GM19455 (cell line): ENCODE measurements around the gene ZNF516.

Experiments used
- ATAC-seq: cut with Tn5 transposase; IDR thresholded peaks from one replicate; pipeline ENCODE4 v1.9.1; 2021; ENCODE audit not compliant: unreplicated experiment

Gene ZNF516

DNA sequence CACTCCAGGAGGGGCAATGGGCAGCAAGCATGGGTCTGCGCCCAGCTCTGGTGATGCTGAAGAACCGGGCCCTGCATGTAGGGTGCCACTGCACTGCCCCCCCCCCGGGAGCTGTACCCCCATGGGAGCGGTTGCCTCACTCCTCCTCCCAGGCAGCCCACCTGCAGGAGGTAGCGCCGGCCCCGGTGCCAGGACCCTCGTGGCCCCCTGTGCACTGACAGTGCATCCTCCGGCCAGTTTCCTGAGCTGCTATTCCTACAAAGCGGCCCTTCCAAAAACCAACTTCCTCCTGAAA, 109.4 kb downstream of the ZNF516 start:
- no peak for ATAC-seq

DNA sequence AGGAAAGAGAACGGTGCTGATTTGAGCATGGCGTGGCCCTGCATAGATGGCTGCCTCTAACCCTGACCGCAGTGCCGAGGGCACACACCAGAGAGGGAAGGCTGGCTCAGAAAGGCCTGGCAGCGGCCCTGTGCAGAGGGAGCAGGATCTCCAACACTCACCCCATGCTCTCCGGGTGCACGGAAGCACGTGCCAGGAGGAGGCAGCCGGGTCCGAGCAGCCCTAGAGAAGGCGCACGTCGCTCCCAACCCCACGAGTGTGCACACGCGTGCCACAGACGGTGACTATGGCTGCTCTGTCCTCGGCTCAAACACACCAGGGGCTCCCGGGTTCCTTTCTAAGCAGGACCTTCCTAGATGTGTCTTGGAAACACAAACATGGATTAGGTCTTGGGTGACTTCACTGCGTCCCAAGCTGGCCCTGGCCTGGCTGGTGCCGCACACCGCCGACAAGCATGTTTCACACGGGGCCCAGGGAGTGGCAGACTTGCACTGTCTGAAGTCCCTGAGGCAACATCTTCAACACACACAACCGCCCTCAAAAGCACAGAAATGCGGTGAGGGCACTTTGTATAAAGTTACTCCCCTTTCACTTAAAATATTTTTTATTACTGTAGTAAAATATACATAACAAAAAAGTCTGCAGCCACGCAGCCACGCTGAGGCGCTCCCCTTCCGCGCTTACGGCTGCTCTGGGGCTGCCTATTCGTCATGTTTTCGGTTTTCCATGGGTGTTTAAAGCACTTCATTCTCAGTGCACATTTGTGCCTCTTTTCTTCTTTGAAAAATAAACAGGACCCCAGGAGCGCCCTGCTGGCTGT, 110.0 kb downstream of the ZNF516 start:
- no peak for ATAC-seq

DNA sequence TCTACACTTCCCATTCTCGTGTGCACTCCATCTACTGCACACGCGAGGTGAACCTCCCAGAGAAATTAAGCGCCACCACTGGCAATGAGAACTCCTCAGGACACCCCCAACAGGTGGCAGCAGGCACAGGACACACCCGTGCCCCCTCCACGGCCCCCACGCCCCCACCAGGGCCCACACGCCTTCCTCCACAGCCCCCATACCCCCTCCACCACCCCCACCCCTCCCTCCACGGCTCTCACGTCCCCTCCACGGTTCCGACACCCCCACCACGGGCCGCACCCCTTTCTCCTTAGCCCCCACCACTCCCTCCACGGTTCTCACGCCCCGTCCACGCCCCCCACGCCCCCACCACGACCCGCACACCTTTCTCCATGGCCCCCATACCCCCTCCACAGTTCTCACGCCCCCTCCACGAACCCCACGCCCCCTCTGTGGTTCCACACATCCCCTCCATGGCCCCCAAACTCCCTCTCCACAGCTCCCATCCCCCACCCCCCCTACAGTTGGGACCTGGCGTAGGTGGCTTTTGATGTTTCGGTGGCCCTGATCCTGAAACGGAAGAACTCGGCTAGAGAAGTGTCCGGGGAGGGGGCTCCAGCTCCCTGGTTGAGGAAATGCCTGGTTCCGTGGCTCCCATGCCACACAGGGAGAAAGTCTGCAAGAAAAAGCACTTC, 110.8 kb downstream of the ZNF516 start:
- no peak for ATAC-seq

DNA sequence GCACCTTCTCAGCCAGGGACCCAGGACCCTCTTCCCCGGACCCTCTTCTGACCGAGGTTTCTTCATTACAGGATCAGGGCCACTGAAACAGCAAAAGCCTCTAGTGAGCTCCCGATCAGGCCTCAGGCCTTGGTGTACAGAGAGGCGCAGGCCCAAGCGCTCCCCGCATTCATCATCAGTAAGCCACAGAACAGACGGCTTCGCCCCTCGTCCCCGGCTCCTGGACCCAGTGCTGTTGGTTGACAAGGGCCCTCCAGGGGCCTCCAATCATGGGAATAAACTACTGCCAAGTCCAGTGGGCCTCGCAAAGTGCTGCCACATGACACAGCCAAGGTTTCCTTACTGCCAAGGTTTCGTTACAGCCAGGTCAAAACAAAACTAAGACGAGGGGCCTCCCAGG, 111.4 kb downstream of the ZNF516 start:
- no peak for ATAC-seq

DNA sequence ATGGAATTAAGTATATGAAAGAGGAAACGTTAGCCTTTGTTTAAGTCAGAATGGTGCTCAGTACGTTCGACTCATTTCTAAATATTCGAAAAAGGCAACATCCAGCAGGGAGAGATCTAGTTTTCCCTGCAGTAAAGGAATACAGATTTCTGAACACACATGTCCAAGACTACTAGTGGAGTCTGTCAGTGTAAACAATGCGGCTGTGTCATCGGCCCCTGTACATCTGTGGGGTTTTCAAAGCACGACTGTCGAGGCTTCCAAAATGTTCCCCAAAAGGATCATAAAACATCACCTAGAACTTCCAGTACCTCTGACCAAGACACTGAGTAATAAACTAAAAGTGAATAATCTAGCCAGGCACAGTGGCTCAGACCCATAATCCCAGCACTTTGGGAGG, 112.8 kb downstream of the ZNF516 start:
- ATAC-seq: no peak

DNA sequence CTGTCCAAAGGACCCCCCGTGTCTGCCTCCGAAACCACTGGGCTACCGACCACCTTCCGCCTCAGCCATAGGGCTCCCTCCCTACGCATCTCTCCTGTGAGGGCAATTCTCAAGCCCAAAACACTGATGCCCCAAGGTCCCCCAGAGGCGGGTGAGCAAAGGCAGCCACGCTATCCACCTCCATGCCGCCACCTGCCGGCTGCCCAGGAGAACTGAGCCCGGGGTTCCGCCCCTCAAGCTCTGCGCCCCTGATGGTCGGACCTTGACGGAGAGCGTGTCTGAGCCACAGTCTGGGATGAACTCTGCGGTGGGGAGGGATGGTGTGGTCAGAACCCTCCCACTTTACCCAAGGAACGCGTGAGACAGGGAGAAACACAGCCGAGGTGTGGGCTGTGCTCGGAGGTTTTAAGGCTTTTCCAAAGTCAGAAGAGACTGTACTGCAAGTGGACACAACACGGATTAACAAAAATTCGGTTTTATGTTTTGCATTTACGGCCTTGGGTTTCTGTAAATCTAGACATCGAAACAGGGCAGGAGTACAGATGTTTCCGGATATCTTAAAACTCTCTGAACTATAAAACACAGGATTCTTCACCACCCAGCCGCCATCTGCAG, 114.1 kb downstream of the ZNF516 start:
- no peak for ATAC-seq

DNA sequence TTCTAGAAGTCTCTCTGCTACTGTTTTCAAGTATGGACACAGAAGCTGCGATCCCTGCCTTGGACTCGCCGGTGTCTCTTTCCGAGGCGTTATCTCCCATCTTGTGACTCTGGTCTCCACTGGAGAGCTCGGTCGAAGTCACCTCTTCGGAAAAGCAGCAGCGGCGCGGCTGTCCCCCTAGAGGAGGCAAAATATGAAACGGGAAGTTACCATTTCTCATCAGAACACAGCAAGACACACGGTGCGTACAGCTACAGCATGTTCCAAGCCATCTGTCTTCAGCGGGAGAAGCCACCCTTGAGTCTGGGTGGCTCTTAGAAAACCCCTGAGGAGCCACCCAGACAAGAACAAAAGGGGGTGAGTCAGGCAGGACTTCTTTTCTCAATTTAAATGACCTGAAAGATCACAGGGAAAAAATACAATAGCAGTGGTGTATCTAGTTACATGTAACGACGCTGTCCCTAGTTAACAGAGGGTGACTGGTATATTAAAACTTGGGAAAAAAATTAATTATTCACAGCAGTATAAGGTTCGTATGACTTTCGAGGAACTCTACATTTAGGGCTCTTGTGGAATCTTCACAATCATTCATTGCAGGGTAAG, 114.8 kb downstream of the ZNF516 start:
- no peak for ATAC-seq

DNA sequence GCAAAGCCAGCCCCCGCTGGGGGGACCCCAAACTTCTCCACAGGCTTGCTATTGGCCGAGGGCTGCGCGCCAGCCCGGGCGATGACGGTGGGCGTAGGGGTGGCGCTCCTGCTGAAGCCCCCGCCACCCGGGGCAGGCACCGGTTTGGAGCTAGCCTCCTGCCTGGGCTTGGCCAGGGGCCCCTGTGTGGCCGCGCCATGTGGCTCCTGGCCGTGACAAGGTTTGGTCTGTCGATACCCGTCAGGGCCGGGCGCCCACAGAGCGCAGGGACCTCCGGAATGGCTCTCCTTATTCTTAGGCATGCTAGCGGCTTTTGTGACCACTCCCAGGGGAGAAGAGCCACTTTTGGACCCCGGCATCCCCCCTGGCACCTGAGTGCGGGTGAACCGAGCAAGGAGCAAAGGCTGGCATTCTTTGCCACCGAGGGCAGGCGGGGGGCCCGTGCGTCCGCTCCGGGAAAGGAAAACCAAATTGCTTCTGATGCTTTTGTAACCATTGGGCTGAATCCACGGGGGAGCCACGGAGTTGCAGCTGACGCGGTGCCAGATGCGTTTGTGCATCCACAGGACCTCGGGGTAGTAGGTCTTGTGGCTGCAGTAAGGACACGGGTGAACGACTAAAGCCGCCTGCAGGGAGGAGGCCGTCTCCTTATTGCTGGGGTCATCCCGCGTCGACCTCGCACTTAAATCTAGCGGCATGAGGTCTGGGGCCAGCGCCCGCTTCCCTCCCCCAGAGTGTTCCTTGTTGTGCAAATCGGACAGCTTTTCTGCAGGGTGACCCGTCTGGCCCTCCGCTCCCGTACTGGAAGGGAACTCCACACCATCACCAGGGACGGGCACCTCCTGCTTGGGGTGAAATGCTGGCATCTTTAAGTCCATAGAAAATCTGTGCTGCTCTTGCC, 115.6 kb downstream of the ZNF516 start:
- ATAC-seq: no peak

DNA sequence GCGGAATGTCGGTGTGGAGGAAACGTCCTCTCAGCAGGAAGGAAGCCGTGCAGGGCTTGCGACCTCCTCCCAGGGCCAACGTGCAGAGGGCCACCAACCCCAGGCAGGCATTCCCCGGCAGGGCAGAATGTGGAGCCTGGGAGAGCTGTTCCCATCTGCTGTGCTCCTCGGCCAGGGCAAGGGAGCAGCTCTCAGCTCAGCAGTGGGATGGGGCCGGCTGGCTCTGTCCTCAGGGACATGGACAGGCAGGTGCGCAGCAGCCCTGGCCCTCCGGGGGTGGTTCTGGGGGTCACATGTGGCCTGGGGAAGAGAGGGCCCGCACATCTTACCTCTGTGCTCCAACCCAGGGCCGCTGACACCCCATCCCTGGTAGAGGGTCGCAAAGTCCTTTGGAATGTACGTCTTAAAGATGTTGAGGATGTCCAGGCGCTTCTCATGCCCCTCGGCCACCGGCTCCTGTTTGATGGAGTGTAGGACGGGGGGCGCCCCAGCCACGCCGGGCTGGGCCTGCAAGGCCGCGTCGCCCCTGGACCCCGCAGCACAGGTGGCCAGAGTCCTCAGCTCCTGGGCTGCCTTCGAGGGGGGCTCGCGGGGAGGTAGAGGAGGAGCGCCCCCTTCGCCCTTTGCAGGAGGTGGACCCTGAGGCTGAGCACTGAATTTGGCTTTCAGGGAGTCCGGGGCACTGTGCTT, 116.4 kb downstream of the ZNF516 start:
- no peak for ATAC-seq

DNA sequence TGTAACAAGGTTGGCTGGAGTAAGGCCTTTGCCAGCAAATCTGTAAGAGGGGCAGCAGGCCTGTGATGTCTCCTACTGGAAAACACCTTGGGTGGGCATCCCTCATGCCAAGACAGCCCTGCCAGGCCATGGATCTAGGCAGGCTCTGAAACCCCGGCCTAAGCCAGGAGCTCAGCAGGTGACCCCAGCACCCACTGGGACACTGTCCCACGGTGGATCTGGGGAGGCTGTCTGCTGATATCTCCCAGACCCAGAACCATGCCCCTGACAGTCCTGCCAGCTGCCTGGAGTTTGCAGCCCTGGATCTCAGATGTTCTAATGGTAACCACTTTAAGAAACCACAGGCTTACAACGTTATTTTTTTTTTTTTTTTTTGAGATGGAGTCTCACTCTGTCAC, 117.7 kb downstream of the ZNF516 start:
- ATAC-seq: no peak

DNA sequence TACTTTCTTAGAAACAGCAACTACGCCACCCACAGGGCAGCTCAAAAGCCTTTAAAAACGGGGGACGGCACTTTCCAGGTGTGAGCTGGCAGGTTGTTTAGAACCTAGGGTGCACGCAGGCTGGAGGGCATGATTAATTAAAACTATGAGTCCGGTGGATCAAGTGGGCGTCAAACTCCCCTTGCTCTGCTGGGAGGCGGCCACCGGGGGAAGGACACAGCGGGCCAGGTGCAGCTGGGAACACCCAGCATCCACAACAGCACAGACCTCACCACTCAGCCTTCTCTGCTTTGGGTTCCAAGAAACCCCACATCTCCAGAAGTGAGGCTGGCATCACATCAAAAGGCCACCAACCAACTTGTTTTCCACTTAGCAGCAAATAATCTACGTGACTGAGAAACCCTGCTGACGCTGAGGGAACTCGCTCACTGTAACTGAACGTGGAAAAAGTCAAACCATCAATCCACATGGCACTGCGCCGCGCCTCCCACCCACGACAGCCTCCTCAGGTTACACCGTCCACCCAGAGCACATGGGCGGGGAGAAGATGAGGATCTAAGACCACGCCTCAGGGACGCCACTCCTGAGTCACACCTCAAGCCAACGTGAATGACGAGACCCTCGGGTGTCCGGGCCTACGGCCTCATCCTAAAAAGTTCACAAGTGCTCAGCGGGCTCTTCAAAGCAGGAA, 118.2 kb downstream of the ZNF516 start:
- ATAC-seq: no peak

DNA sequence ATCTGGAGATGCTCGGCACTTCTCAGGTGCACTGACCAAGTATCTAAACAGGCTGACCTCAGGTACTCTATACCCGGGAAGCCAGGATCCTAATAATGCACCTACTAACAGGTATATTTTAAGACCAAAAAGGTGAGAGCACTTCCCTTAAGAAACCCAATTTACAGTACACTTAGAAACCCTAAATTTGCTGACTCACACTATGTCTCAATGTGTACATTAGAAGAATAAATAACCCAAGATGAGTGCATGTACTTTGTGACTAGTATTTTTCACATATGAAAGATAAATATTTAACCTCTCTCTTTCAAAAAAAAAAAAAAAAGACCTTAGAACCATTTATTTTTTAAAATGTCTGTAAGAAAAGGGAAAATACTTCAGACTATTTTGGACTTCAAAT, 118.8 kb downstream of the ZNF516 start:
- ATAC-seq: no peak

DNA sequence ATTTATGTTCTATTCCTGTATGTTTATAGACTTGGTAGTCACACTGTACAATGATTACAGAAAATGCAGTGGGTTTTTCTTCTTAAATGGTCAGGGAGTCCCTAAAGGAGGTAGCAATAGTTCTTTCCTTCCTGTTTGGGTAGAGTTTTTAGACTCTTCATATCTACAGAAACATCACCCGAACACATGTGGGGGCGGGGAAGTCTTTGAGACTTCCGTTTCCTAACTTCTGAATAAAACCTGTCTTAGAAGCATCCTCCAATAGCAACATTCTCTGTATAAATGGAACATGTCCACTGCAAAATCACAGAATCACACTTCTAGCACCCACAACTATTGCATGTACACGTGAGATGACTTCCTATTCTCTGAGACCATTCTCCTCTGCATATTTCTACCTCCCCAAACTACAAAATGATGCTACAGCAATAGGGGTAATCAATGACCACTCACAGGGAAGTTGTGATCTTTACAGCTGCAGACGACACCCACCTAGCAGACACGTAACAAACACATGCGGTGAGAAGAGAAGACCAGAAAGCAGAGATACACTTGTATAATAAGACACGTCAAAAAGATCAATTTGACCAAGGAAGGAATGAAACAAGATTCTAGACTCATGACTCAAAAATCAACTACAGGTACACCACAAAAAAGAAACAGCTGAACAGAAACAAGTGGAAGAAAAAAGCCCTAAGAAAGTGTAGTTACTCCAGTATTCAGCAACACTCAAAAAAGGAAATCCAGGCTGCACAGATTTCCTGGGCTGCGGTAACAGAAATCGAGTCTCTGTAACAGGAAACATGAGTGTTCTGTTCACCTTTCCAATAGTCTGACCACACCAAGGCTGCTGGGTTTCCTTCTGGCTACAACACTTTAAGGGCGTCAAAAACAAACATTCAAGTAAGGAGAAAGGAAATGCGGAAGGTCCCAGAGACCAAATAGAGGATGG, 120.4 kb downstream of the ZNF516 start:
- peak; percentile 74 for ATAC-seq

DNA sequence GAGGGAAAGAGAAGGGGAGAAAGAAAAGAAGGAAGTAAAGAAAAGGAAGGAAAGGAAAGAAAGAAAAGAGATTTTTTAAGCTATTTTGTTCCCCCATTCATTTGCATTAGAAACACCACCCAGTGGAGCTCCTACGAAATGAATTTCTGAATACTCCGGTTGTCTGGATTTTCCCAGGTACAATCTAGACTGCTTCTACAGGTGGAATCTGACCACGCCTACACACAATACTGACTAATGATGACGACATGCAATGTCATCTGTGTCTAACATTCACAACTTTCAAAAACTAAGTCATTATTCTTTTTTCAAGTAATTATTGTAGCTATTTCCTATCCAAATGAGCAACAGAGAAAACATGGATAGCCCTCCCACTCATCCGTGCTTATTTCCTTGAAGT, 121.7 kb downstream of the ZNF516 start:
- no peak for ATAC-seq

DNA sequence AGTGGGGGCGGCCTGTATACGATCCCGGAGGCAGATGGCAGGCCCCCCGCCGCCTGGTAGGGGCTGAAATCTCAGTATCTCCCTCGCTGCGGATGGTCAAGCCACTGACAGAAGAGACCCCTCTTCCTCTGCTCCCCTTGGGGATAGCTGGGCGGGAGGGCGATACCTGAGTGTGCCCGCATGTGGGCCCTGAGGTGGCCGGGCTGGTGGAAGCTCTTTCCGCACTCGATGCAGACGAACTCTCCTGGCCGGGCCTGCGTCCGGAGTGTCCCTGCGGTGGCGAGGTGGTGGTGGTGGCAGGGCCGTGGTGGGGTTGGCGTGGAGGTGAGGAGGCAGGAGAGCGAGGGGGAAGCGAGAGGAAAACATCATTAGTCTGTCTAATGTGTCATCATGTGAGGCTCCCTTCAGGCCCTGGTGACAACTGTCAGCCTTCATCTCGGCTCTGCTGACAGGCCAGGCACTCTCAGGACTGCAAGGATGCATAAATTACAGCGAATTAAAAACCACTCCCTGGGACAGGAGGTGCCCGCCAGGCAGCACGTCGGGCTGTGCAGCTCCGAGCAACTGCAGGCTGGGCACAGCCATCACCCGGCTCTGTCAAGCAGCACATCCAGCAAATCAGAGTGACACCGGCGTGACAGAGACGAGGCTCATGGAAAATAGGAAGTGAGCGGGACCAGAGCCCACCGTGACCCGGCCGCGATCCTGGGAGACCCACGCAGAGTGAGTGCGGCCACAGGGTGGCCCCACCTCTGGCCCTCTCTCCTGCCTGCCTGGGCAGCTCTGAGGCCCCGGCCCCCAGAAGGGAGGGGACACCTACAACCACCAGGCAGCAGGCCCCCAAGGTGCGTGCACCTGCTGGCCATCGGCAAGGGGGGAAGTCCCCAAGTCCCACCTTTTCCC, 123.5 kb downstream of the ZNF516 start:
- ATAC-seq: no peak

DNA sequence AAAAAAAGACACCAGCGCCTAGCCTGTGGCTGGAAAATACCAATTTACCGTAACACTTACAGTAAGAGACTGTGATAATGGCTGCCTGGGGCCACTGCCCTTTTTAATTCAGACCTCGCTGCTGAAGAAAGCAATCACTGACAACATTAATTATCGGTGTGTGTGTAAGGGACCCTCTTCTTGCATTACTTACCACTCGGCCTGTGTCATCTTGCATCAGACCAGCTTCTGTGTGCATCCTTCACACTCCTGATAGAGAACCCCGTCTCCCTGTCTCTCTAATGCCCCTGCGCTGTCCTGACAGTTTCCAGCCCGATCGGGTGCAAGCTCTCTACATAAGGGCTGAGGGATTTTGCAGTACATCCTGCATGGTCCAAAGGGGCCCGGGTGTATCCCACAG, 124.4 kb downstream of the ZNF516 start:
- no peak for ATAC-seq

DNA sequence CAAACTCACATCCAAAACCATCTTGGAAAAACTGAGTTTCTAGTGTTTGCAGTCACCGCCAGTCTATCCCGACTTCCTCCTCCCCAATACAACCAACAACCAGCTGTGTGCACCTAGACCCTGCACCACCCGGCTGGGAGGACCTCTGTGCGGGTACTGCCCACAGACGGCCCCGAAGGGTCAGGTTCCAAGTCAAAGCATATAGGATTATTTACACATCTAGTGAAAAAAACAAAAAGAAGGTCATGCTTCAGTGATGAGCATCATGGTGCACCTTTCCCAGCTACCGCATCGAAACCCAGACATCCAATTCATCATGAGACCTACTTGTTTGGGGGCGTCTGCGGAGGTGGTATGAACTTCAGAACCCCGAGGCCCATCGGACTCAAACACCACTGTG, 124.8 kb downstream of the ZNF516 start:
- no peak for ATAC-seq

DNA sequence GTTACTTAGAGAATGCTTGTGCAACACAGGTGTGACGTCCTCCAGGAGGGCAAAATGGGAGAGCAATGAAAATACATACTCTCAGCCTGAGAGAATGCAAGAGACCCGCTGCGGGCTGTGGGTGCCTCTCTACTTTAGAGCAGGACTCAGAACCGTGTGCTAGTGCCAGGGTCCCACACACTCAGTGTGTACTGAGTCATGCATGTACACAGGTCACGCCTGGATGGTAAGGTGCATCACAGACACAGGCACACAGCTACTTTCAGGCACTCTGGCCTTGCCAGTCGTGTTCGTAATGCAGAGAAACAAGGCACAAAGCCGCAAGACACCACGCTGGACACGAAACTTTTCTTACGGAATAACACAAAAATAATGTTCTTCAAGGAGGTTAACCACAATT, 125.3 kb downstream of the ZNF516 start:
- ATAC-seq: no peak
